Endodermal cell (in vitro differentiated cells): ENCODE measurements around the gene LSM14A. TPM values are rescaled to one million over a fixed set of nuclear protein-coding genes. Genes with fewer than 3 reads are reported as not detected.
A peak's percentile ranks its signal among the peaks of the same experiment; 100 is the strongest.

Experiments used
- DNase-seq: peaks from one replicate; pipeline ENCODE4 v3.0.0-alpha.2; 2017
- H3K27ac ChIP-seq: 2 replicates; pipeline ENCODE4 v1.5.1; 2013; ENCODE audit warnings: mild to moderate bottlenecking, low read depth, low read length, moderate library complexity
- H3K27me3 ChIP-seq: 2 replicates; pipeline ENCODE4 v1.6.1; 2013; ENCODE audit warnings: mild to moderate bottlenecking, low read length, moderate library complexity; ENCODE audit not compliant: insufficient read depth, control insufficient read depth, poor library complexity, severe bottlenecking
- H3K36me3 ChIP-seq: 2 replicates; pipeline ENCODE4 v1.7.0; 2013; ENCODE audit warnings: mild to moderate bottlenecking, low read length, moderate library complexity; ENCODE audit not compliant: control insufficient read depth, insufficient read depth
- H3K4me1 ChIP-seq: one replicate; pipeline ENCODE4 v1.7.0; 2013; ENCODE audit warnings: low read length; ENCODE audit not compliant: control insufficient read depth, insufficient read depth
- H3K4me3 ChIP-seq: 2 replicates; pipeline ENCODE4 v1.5.1; 2013; ENCODE audit warnings: mild to moderate bottlenecking, low read length, moderate library complexity
- H3K9ac ChIP-seq: 2 replicates; pipeline ENCODE4 v1.6.1; 2013; ENCODE audit warnings: mild to moderate bottlenecking, low read length, moderate library complexity; ENCODE audit not compliant: poor library complexity, severe bottlenecking; ENCODE audit errors: extremely low read depth
- H3K9me3 ChIP-seq: 2 replicates; pipeline ENCODE4 v1.6.1; 2013; ENCODE audit warnings: mild to moderate bottlenecking, low read length, moderate library complexity; ENCODE audit not compliant: control insufficient read depth
- H3K27ac Mint-ChIP-seq: 2 replicates; pipeline ENCODE4 v1.8.0; 2020; ENCODE audit warnings: mixed read lengths
- H3K27me3 Mint-ChIP-seq: 2 replicates; pipeline ENCODE4 v1.8.0; 2021; ENCODE audit warnings: mild to moderate bottlenecking, mixed read lengths; ENCODE audit not compliant: insufficient read depth
- H3K36me3 Mint-ChIP-seq: 2 replicates; pipeline ENCODE4 v1.8.0; 2020; ENCODE audit warnings: low read depth, mixed read lengths
- H3K4me1 Mint-ChIP-seq: 2 replicates; pipeline ENCODE4 v1.8.0; 2020; ENCODE audit warnings: mixed read lengths
- H3K4me3 Mint-ChIP-seq: 2 replicates; pipeline ENCODE4 v1.8.0; 2020; ENCODE audit warnings: mild to moderate bottlenecking, moderate library complexity, mixed read lengths
- H3K9me3 Mint-ChIP-seq: 2 replicates; pipeline ENCODE4 v1.8.0; 2020; ENCODE audit warnings: mild to moderate bottlenecking, mixed read lengths
- WGBS, 2 experiments: methylation state at CpG; one replicate each; pipeline versions ENCODE4 v1.1.5 to v1.1.7; 2013; ENCODE audit warnings: missing lambda C conversion rate in 2 of 2, mixed read lengths in 1 of 2; ENCODE audit not compliant: insufficient coverage in 1 of 2, insufficient read length in 1 of 2; 5-methylcytosine and 5-hydroxymethylcytosine counted together
- total RNA-seq, 2 donors: library from RNA; stranded (reverse); fragmentation: NEBNext Ultra II Directional in 1 of 2; extraction: Animal tissue kit (Norgen Biotek cat#: 25700) in 1 of 2; gene quantifications; 2 replicates in 1 of 2; 3 replicates in 1 of 2; pipeline ENCODE4 v1.2.1, GENCODE V29; 2021
- TF ChIP-seq, protein P1 (sequence below): fragments of 200-600 bp; sonication (generic); conservative IDR thresholded peaks from 2 replicates; pipeline ENCODE4 v1.5.0; 2021; ENCODE audit warnings: antibody characterized with exemption, mild to moderate bottlenecking

LSM14A gene
- total RNA-seq, 2 donors from 2014 or later: 188 to 192 TPM

DNA sequence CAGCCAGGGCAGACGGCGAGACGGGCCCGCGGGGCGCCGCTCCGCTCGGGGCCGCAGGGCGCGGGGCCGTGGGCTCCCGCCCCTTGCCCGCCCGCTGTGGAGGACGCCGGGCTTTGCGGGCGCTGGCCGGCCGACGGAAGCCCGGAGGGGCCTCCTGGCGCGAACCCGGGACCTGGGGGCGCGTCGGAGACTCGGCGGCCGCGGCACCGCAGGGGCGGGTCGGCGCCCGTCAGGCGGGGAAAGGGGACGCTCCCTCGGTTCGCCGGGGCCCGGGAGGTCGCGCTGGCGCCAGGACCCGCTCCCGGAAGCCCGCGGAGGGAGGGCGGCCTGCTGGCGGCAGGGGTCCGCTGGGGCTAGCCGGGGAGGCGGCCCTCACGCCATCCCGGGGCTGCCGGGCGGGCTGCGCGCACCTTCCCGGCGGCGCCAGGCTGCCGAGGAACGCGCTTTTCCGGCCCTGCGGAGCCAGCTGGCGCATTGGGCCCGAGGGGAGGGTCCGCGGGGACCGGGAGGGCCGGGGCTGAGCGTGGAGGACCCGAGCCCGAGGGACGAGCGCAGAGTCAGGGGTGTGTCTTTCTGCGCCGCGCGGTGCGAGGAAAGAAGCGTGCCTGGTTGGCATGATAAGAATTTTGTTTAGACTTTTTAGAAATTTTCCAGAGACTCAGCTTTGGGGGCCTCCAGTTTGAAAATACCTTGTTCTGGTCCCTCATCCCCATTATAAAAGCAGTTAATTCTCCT lies 82.6 kb downstream of the LSM14A start:
- Histone ChIP-seq H3K27ac (peak overlapping the region; percentile 53), H3K9ac (peak overlapping the region; percentile 64), H3K9me3 (no peaks in the 10 kb centered on the region), H3K36me3 (no peaks in the 10 kb centered on the region), H3K4me3 (peak overlapping the region; percentile 97), H3K4me1 (no peaks in the 10 kb centered on the region), H3K27me3 (no peaks in the 10 kb centered on the region)
- H3K9me3 Mint-ChIP-seq: no peaks in the 10 kb centered on the region
- no peaks in the 10 kb centered on the region for H3K36me3 Mint-ChIP-seq
- peak overlapping the region; percentile 55 for H3K27ac Mint-ChIP-seq
- H3K27me3 Mint-ChIP-seq: no peaks in the 10 kb centered on the region
- H3K4me3 Mint-ChIP-seq: peak overlapping the region; percentile 79
- DNase-seq: peak; percentile 77
- TF ChIP-seq, protein P1, sequence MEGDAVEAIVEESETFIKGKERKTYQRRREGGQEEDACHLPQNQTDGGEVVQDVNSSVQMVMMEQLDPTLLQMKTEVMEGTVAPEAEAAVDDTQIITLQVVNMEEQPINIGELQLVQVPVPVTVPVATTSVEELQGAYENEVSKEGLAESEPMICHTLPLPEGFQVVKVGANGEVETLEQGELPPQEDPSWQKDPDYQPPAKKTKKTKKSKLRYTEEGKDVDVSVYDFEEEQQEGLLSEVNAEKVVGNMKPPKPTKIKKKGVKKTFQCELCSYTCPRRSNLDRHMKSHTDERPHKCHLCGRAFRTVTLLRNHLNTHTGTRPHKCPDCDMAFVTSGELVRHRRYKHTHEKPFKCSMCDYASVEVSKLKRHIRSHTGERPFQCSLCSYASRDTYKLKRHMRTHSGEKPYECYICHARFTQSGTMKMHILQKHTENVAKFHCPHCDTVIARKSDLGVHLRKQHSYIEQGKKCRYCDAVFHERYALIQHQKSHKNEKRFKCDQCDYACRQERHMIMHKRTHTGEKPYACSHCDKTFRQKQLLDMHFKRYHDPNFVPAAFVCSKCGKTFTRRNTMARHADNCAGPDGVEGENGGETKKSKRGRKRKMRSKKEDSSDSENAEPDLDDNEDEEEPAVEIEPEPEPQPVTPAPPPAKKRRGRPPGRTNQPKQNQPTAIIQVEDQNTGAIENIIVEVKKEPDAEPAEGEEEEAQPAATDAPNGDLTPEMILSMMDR: no peak
- WGBS, 2 experiments: 0% methylated on average over 26 to 88 of the region's 88 CpGs
- H3K4me1 Mint-ChIP-seq: peaks cover 13% of the 10 kb centered on the region

DNA sequence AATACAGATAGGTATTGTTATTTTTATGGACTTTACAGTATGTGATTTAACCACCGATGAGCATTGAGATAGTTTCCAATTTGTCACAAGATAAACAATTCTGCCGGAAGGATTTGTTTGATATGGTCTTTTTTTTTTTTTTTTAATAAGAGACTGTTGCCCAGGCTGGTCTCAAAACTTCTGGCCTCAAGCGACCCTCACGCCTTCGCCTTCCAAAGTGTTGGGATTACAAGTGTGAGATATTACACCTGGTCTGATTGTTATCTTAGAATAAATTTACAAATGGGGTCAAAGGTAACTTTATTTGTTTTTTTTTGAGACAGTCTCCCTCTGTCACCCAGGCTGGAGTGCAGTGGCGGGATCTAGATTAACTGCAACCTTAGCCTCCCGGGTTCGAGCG lies 83.2 kb downstream of the LSM14A start:
- H3K9me3 ChIP-seq: no peaks in the 10 kb centered on the region
- no peaks in the 10 kb centered on the region for H3K27me3 ChIP-seq
- no peaks in the 10 kb centered on the region for H3K9me3 Mint-ChIP-seq
- H3K36me3 Mint-ChIP-seq: no peaks in the 10 kb centered on the region
- H3K27ac Mint-ChIP-seq: peak overlapping the region; percentile 55
- no peak for DNase-seq
- no peaks in the 10 kb centered on the region for H3K4me1 ChIP-seq
- 76 to 77% methylated on average over 8 to 9 of the region's 9 CpGs for WGBS, 2 experiments
- TF ChIP-seq, protein P1: no peak
- H3K36me3 ChIP-seq: no peaks in the 10 kb centered on the region
- H3K27ac ChIP-seq: no peak overlapping the region
- no peaks in the 10 kb centered on the region for H3K27me3 Mint-ChIP-seq
- H3K9ac ChIP-seq: peak overlapping the region; percentile 64
- H3K4me1 Mint-ChIP-seq: peaks cover 15% of the 10 kb centered on the region
- H3K4me3 Mint-ChIP-seq: peak overlapping the region; percentile 79
- peak overlapping the region; percentile 97 for H3K4me3 ChIP-seq

DNA sequence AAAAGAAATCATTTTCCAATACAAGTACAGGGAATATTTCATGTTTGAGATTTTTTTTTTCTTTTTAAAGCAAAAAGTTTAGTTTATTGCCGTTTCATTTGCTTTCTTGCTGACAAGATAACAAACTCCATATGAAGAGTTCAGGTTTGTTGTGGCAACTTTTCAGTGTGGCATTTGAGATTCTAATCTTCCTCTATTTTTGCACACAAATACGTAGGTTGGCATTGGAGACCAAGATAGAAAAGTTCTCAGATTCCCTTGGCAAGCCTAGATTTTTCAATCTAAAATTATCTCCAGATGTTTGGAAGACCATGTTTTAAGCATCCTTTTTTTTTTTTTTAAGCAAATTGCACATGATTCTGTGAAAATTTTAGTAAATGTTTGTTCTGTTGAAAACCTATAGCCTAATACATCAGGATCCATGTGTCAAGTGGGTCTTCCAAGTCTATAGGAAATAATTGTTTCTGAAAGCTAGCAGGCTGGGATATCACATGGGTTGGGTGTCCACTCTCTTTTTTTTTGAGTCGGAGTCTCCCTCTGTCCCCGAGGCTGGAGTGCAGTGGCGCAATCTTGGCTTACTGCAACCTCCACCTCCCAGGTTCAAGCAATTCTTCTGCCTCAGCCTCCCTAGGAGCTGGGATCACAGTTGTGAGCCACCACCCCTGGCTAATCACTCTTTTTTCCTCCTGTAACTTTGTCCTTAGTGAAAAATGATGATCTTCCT lies 84.7 kb downstream of the LSM14A start:
- Histone ChIP-seq H3K4me3 (peak overlapping the region; percentile 14), H3K36me3 (no peaks in the 10 kb centered on the region), H3K27me3 (no peaks in the 10 kb centered on the region), H3K27ac (no peak overlapping the region), H3K9ac (no peak overlapping the region), H3K4me1 (no peaks in the 10 kb centered on the region), H3K9me3 (no peaks in the 10 kb centered on the region)
- H3K27me3 Mint-ChIP-seq: no peaks in the 10 kb centered on the region
- no peaks in the 10 kb centered on the region for H3K9me3 Mint-ChIP-seq
- H3K36me3 Mint-ChIP-seq: no peaks in the 10 kb centered on the region
- H3K4me3 Mint-ChIP-seq: no peak overlapping the region
- WGBS, 2 experiments: 90 to 98% methylated on average over 4 to 5 of the region's 5 CpGs
- TF ChIP-seq, protein P1: no peak
- H3K27ac Mint-ChIP-seq: no peak overlapping the region
- peaks cover 27% of the 10 kb centered on the region for H3K4me1 Mint-ChIP-seq
- no peak for DNase-seq
